HG03095 (cell line): Measurements from ENCODE around the gene THOP1.
"Not testable (repeated sequence)": the region's sequence is repeated elsewhere in the genome, so short reads cannot be mapped to it uniquely, and the experiment has no call there.

Experiments used
- ATAC-seq: cut with Tn5 transposase; IDR thresholded peaks from one replicate; pipeline ENCODE4 v1.9.1; 2021; ENCODE audit warnings: moderate library complexity; ENCODE audit not compliant: unreplicated experiment

Gene THOP1

DNA sequence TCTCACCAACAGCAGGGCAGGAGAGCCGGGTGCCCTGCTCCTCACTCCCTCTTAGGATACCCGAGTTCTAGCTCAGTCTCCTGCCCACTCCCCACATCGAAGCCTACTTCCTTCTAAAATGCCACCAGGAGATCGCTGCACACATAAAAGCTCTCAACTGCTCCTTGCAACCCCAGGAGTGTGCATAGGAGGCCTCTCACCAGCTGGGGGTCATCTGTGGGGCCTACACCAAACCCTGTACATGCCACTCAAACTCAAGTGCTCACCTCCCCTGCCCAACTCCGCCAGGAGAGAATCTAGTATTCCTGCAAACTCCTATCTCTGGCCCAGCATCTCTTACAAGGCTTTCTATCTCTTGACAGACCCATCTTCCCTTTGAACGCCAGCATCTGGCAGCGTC is 5.0 kb upstream of the THOP1 start:
- no peak for ATAC-seq

DNA sequence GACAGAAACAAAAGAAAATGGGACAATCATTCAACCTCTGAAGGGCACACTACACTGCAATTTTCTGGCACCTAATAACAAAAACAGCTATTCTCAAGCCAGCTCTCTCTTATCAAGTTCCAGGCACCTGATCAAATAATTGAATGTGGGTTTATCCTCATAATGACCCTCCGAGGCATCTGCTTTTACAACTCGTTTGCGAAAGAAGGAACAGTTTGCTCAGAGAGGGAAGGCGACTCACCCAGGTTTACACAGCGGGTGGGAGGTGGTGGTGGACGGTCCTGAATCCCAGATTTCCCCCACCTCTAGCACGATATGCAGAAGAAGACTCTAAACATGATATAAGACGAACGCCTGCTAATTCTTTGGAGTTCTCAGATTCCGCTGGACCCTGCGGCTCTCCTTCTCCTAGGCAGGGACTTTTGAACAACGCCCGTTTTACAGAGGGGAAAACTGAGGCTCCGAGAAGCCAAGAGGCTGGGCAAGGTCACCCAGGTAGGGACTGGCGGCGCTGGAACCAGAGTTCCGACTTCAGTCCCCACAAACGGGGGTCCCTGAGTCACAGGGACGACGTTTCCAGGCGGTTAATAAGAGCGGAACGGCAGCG is 2.9 kb upstream of the THOP1 start:
- ATAC-seq, result no peak

DNA sequence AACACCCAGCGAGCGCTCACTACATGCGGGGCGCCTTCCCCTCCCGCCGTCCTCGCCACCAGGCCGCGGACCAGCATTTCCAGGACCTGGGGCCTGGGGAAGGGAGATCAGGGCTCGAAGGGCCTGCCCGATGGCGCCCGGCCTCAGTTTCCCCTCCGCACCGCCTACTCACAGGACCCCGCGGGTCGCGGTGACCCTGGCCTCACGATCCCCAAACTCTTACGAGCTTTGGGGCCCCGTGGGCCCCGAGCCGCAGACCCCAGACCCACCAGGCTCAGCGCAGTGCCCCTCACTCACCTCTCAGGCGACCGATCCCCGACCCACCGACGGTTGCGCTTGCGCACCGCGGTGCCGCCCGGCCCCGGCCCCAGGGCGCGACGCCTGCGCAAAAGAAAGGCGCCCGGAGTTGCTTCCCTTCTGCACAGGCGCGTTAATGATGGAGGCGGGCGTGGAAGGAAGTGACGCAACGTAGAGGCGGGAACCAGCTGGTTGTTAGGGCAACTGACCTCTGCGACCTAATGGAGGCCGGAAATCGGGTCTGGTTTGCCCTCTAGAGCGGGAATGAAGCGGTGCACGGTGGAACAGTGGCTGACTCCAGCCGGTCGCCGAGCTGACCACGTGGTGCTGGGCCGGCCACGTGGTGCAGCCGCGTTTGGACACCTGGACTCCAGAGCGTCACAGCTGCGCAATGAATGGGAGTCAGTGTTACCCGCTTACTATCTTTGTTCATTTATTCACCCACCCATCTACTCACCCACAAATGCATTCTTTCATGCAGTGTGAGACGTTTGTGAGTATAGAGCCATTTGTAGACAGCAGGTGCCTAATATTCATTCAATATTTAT is 2.1 kb upstream of the THOP1 start, which contains the start of gene SGTA:
Gene SGTA (minus strand): TSS at position 338 of the 845 bp plus-strand sequence. CDS start 14,205 bp downstream, outside the sequence.
- peak; percentile 63 for ATAC-seq

DNA sequence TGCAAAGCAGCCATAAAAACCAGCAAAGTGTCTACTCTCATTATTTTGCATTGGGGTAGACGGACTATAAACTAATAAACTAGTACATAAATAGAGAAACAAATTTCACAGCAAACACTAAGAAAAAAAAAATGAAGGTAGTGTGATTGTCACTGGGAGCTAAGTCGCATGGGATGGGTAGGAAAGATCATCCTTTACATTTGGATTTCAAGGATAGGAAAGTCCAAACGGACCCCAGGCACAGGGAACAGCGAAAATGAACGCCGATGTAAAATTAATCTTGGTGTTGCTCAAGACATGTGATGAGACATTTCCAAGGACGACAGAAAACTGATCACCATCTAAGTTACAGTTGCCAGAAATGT is 1.5 kb upstream of the THOP1 start:
- no peak for ATAC-seq

DNA sequence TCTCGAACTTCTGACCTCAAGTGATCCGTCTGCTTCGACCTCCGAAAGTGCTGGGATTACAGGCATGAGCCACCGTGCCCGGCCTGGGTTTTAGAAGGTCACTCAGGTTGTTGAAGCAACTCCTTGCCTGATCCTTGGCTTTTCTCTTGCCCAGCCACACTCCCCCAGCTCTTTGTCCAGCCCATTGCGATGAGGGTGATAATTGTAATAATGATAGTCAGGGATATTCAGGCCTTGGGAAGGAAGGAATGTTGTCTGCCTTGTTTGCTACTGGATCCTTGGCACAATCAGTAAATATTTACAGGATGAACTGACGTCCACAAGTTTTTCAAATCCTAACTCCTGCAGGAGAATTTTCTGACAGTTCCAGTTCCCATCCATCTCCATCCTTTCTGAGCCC is 1.8 kb downstream of the THOP1 start:
- no peak for ATAC-seq

DNA sequence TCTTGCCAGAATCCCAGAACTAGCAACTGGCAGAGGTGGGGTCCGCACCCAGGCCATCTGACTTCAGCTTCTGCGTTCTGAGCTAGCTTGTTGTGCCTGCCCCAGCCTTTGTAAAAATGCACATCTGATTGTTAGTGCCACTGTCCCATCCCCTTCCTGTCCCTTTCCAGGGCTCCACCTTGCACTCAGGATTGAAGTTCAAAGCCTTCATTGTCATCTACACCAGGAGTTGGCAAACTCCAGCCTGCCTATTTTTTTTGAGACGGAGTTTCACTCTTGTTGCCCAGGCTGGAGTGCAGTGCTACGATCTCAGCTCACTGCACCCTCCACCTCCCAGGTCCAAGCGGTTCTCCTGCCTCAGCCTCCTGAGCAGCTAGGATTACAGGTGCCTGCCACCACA is 2.9 kb downstream of the THOP1 start:
- ATAC-seq, result no peak

DNA sequence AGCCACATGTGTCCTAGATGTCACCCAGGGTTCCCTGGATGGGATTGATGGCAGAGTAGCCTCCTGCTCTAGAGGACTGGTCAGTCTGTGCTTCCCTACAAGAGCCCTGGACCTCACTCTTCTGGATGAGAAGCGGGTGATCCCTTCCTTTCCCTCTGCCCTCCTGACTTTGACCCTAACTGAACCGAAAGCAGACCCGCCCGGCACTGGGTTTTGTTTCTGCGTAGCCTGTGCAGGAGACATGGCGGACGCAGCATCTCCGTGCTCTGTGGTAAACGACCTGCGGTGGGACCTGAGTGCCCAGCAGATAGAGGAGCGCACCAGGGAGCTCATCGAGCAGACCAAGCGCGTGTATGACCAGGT is 4.9 kb downstream of the THOP1 start:
- no peak for ATAC-seq

DNA sequence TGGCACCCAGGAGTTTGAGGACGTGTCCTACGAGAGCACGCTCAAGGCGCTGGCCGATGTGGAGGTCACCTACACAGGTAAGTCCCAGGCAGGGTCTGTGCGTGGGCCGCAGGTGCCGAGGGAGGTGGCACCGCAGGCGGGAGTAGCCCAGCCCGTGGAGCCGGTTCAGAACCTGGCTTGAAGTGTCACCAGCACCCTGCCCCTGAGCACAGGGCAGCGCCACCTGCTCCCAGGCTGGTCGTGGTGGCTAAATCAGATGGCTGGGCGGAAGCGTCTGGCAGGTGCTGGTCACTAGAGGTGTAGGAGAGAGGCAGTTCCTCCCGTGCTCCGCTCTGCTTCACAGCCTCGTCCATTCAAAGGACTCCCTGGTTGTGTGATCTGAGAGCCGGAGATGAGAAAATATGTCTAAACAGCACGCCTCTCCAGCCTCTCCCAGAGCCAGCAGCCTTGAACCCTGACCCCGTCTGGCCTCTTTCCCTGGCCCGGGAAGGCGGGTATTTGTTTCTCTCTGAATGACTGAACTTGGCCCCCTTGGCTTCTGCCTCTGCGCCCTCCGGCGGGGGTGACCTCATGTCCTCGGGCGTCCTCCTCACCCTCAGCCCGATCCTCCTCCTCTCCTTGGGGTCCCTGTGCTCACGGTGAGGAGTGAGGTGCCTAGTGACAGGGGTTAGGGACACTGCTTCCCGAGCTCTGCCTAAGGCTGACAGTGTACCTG is 5.4 kb downstream of the THOP1 start:
- ATAC-seq, result no peak

DNA sequence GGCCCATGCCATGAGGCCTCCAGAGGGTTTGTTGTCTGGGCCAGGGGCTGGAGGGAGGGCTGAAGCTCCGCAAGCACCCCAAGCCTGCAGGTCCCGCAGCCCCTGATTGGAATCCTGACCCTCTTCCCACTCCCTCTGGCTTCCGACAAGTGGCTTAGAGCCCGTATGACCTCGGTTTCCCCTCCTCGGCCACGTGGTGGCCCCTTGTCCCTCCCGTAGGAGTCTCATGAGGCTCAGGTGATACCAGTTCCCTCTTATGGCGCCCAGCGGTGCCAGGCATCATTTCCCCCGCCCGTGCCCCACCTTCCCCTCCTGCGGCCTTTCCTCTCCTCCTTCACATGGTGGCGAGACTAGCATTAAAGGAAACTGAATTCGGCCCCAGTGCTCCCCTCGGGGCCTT is 6.1 kb downstream of the THOP1 start:
- no peak for ATAC-seq

DNA sequence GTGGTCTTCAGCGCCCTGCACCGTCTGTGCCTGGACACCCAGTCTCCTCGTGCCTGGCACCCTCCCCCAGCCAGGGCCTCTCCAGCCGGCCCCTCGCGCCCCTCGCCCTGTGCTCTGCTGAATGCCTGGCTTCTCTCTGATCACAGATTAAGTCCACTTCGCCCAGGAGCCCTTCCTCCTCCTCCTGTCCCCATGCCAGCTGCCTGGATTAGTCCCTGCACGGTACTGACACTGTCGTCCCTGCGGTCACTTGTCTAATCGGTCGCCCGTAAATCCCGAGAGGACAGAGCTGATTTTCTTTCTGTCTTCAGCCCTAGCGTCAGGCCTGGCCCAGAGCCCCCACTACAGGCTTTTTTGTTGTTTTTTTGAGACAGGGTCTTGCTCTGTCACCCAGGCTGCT is 6.6 kb downstream of the THOP1 start:
- ATAC-seq, result no peak

DNA sequence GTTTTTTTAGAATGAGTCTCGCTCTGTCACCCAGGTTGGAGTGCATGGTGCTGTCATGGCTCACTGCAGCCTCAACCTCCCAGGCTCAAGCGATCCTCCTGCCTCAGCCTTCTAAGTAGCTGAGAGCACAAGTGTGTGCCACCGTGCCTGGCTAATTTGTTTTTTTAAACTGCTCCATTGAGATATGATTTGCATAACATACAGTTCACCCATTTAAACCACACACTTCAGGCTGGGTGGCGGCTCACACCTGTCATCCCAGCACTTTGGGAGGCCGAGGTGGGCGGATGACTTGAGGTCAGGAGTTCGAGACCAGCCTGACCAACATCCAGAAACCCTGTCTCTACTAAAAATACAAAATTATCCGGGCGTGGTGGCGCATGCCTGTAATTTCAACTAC is 7.4 kb downstream of the THOP1 start:
- not testable (repeated sequence) for ATAC-seq

DNA sequence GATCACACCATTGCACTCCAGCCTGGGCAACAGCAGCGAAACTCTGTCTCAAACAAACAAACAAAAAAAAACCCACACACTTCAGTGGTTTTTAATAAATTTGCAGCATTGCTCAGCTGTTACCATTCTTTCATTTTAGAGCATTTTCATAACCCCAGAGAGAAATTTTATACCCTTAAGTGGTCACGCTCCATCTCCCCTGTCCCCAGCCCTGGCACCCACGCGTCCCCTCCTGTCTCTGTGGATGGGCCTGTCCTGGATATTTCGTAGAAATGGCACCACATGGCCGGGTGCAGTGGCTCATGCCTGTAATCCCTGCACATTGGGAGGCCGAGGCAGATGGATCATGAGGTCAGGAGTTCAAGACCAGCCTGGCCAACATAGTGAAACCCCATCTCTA is 7.8 kb downstream of the THOP1 start:
- ATAC-seq, result no peak

DNA sequence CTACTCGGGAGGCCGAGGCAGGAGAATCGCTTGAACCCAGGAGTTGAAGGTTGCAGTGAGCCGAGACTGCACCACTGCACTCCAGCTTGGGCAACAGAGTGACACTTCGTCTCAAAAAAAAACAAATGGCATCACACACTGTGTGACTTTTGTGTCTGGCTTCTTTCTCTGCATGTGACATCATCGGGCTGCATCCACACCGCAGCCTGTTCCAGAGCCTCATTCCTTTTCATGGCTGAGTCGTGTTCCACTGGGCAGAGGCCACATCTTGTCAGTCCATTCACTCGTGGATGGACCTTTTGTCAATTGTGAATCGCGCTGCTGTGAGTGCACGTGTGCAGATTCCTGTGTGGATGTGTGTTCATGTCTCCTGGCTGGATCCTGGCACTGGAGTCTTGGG is 8.3 kb downstream of the THOP1 start:
- no peak for ATAC-seq

DNA sequence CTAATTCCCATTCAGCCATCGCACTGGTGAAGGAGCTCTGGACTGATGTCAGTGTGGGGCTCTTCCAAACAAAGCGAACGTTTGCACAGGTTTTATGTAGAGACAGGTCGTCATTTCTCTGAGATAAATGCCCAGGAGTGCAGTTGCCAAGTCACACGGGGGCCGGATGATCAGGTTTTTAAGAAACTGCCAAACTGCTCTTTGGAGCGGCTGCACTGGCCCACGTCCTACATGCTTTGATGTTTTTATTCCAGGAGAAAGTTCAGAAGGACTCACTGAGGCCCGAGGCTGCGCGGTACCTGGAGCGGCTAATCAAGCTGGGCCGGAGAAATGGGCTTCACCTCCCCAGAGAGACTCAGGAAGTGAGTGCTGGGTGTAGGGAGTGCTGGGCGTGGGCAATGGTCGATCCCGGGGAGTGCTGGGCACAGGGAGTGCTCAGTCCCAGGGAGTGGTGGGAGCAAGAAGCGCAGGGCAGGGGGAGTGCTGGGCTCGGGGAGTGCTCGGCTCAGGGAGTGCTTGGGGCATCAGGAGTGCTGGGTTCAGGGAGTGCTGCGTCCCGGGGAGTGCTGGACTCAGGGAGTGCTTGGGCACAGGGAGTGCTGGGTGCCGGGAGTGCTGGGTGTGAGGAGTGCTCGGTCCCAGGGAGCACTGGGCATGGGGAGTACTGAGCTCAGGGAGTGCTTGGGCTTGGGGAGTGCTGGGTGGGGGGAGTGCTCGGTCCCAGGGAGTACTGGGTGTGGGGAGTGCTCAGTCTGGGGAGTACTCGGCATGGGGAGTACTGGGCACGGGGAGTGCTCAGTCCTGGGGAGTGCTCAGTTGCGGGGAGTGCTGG is 10.7 kb downstream of the THOP1 start:
- ATAC-seq, result no peak

DNA sequence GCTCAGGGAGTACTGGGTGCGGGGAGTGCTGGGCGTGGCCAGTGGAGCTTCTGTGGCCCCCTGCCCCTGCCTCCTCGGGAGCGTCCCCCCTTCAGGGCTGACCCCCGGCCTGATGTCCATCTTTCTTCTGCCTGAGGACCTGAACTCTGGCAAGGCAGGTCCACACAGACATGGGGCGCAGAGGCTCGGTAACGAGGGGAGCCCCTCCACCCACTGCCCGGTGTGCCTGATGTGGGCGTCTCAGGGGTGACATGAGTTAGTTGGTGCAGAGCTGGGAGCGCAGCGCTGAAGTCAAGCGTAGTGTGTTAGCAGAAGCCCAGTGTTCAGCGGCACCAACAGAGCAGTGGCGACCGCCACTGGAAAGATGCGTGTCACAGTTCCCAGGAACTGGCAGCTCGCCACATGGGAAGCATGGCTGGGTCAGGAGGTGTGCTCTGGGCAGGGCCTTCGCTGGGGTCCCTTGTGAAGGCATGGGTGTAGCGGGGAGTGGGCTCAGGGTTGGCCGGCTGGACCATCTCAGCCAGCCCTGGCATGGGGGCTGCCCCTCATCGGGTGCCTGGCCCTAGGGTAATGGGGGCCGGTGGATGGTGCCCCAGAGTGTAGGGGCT is 11.5 kb downstream of the THOP1 start:
- ATAC-seq, result no peak

DNA sequence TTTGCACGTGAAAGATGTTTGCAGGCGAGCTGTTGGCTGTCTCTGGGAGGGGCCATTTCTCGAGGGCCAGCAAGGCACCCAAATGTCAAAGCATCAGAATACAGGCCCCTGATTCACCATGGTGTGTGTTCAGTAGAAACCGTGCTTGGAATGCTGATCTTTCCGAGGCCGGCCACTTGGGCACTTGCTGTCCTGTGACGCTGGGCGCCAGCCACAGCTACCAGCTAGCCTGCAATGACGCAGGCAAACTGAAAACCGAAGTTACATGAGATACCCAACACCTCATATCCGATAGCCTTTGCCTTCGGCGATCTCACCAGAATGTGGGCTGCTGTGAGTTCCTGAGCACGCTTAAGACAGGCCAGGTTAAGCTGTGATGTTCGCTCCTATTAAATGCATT is 12.0 kb downstream of the THOP1 start:
- ATAC-seq, result no peak

DNA sequence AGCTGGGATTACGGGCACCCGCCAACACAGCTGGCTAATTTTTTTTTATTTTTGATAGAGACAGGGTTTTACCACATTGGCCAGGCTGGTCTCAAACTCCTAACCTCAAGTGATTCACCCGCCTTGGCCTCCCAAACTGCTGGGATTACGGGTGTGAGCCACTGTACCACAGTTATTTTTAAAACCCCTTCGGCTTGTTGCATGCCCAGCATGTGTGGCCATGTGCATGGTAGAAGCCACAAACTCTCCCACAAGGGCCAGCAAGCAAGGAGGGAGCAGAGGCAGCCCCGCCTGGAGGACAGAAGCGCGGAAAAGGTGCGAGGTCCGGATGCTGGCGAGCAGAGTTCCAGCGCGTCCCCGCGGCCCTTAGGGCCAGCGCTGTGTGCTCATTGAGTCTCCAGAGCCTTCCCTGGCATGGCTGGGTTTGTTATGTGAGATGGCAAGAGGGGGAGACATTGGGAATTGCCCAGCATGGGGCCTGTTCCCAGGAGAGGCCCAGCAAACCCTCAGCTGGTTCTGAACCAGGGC is 12.9 kb downstream of the THOP1 start:
- ATAC-seq, result no peak

DNA sequence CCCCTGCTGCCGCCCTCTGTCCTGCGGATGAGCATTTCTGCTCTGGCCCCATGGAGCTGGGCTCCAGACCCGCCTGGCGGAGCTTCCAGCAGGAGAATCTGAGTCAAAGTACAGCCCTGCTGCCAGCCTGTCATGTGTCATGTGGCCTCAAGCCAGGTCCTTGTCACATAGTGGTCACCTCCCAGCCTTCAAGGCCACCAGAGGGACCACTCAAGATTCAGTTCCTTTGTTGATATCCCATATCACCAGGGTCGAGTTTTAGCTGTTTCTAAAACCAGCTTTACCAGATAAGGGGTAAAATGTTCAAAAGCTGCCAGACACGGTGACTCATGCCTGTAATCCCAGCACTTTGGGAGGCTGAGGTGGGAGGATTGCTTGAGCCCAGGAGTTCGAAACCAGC is 13.4 kb downstream of the THOP1 start:
- no peak for ATAC-seq

DNA sequence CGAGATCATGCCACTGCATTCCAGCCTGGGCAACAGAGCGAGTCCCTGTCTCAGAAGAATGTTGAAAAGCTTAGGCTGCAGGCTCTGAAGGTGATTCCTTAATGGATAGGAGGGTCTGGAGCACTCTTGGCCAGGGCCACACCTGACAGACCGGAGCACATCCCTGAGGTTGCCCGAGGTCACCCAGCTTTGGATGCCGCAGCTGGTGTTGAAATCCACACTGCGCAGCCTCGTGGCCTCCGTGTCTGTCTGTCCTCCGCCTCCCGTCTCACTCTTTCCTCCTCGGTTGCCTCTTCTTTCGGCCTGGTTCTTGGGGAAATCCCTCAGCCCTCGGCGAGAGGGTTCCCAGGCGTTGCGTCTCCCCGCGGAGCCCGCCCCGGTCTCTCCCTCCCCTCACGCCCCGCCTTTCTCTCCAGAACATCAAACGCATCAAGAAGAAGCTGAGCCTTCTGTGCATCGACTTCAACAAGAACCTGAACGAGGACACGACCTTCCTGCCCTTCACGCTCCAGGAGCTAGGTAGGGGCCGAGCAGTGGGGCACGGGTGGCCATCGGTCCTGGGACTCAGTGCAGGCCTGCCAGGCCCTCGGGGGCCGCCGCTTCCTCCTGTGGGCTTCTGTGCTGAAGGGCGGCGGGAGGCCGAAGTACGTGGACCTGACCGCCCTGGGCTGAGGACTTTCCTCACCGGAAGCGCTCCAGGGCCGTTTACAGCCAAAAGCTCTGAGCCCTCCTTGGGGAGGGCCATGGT is 14.1 kb downstream of the THOP1 start:
- no peak for ATAC-seq

DNA sequence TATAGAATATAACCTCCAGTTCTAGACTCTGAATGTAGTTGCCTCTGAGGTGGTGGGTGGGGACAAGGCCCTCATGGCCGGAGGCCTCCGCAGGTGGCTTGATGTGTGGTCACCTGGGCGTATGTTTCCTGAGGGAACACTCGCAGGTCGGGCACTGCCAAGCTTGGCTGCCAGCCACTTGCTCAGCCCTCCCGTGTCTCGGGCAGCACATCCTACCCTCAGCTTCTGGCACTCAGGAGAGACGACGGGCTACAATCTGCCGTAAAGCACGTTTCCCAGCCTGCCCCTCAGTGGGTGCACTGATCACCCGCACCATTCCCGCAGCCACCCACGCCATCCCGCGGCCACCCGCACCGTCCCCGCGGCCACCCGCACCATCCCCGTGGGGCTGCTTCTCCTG is 15.2 kb downstream of the THOP1 start:
- no peak for ATAC-seq
